ENCODE data around the gene SLC8A2. TPM values are rescaled to one million over a fixed set of nuclear protein-coding genes. Genes with fewer than 3 reads are reported as not detected.

SLC8A2 gene
- total RNA-seq, 2 donors from 2014 or later = 0.74 to 2.3 TPM

DNA sequence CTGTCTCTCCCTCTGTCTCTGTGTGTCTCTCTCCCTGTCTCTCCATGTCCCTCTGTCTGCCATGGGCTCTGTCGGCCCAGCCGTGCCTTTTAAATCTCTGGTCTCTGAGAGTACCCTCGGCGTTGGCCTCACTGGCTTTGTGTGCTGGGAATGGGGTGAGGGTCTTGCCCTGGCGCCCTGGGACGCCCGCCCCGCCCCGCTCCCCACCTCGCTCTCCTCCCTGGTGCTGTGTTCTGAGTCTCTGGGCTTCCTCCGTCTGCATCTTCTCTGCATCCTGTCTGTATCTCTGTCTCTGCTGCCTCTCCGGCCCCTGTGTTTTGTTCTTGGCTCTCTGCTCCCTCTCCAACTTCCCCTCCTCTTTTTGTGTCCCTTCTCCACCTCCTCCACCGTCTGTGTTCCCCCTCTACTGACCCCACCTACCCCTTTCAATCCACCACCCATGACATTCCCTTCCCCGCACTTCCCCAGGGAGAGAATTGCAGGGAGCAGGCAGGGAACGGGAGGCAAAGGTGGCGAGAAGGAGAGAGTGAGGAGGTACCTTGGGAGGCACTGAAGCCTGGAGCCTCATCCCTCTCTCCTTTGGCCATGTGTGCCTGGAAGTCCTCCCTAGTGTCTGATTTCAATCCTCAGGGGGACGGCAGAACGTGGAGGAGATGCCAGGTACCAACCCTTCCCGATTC is 48.4 kb downstream of the SLC8A2 start:
- Histone ChIP-seq H3K27me3 (peaks cover 41% of the 10 kb centered on the region), H3K36me3 (no peaks in the 10 kb centered on the region), H3K9ac (ENCODE audit: low read depth in 2 of 2, low read length in 2 of 2) (no peak overlapping the region), H3K27ac (no peak overlapping the region), H3K4me1 (no peaks in the 10 kb centered on the region), H3K9me3 (no peaks in the 10 kb centered on the region), H3K4me3 (no peak overlapping the region)
- TF ChIP-seq, protein P1, sequence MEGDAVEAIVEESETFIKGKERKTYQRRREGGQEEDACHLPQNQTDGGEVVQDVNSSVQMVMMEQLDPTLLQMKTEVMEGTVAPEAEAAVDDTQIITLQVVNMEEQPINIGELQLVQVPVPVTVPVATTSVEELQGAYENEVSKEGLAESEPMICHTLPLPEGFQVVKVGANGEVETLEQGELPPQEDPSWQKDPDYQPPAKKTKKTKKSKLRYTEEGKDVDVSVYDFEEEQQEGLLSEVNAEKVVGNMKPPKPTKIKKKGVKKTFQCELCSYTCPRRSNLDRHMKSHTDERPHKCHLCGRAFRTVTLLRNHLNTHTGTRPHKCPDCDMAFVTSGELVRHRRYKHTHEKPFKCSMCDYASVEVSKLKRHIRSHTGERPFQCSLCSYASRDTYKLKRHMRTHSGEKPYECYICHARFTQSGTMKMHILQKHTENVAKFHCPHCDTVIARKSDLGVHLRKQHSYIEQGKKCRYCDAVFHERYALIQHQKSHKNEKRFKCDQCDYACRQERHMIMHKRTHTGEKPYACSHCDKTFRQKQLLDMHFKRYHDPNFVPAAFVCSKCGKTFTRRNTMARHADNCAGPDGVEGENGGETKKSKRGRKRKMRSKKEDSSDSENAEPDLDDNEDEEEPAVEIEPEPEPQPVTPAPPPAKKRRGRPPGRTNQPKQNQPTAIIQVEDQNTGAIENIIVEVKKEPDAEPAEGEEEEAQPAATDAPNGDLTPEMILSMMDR (IDR thresholded peaks at IDR 0.05) = no peak
- DNase-seq = no peak
- intact Hi-C loops (cut with DNase I) = loop anchor here (5.0 kb wide), 1 partner anchor 131 kb away; no protein-coding TSS in a partner anchor

DNA sequence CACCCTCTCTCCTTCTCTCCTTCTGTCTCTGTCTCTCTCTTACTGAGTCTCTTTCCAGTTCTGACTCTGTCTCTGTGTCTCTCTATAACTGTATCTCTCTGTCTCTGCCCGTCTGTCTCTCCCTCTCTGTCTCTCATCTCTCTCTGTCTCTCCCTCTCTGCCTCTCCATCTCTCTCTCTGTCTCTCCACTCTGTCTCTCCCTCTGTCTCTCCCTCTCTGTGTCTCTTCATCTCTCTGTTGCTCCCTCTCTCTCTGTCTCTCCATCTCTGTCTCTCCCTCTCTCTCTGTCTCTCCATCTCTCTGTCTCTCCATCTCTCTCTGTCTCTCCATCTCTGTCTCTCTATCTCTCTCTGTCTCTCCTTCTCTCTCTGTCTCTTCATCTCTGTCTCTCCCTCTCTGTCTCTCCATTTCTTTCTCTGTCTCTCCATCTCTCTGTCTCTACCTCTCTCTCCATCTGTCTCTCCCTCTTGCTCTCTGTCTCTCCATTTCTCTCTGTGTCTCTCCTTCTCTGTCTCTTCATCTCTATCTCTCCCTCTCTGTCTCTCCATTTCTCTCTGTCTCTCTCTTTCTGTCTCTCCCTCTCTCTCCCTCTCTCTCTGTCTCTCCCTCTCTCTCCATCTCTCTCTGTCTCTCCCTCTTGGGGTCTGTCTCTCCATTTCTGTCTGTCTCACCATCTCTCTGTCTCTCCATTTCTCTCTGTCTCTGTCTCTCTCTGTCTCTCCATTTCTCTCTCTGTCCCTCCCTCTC is 49.1 kb downstream of the SLC8A2 start:
- no peaks in the 10 kb centered on the region for H3K9me3 ChIP-seq
- no peaks in the 10 kb centered on the region for H3K36me3 ChIP-seq
- TF ChIP-seq, protein P1 (IDR thresholded peaks at IDR 0.05) = no peak
- no peak for DNase-seq
- peaks cover 47% of the 10 kb centered on the region for H3K27me3 ChIP-seq
- no peak overlapping the region for H3K9ac ChIP-seq (ENCODE audit: low read depth in 2 of 2, low read length in 2 of 2)
- no peaks in the 10 kb centered on the region for H3K4me1 ChIP-seq
- H3K4me3 ChIP-seq = no peak overlapping the region
- H3K27ac ChIP-seq = no peak overlapping the region
- intact Hi-C loops (cut with DNase I) = loop anchor here (5.0 kb wide), 1 partner anchor 130 kb away; no protein-coding TSS in a partner anchor

DNA sequence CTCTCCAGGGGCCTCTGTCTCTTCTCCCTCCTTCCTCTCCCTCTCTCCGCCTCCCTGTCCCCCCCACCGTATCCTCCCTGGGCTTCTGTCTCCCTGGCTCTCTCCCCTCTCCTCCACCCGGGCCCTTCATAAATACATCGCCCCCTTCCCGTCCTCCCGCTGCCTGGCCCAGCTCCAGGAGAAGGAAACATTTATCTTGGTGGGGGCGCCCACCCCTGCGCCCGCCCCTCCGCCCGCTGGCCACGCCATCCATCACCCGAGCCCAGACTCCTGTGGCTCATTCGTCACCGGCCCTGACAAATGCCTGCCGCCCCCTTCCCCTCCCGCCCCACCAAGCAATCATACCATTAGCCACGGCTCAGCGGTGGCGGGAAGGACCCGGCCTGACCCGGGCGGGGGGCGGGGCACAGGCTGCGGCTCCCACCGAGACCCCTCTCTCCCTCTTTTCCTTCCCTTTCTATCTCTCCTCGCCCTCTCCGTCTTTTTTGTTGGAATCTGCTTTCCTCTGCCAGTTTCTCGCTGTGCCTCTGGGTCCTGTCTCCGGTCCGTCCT is 49.8 kb downstream of the SLC8A2 start:
- H3K9me3 ChIP-seq = no peaks in the 10 kb centered on the region
- DNase-seq = no peak
- peaks cover 53% of the 10 kb centered on the region for H3K27me3 ChIP-seq
- no peaks in the 10 kb centered on the region for H3K4me1 ChIP-seq
- H3K36me3 ChIP-seq = no peaks in the 10 kb centered on the region
- no peak overlapping the region for H3K27ac ChIP-seq
- TF ChIP-seq, protein P1 (IDR thresholded peaks at IDR 0.05) = no peak
- no peak overlapping the region for H3K9ac ChIP-seq (ENCODE audit: low read depth in 2 of 2, low read length in 2 of 2)
- H3K4me3 ChIP-seq = no peak overlapping the region
- intact Hi-C loops (cut with DNase I) = loop anchor here (5.0 kb wide), 1 partner anchor 130 kb away; no protein-coding TSS in a partner anchor

DNA sequence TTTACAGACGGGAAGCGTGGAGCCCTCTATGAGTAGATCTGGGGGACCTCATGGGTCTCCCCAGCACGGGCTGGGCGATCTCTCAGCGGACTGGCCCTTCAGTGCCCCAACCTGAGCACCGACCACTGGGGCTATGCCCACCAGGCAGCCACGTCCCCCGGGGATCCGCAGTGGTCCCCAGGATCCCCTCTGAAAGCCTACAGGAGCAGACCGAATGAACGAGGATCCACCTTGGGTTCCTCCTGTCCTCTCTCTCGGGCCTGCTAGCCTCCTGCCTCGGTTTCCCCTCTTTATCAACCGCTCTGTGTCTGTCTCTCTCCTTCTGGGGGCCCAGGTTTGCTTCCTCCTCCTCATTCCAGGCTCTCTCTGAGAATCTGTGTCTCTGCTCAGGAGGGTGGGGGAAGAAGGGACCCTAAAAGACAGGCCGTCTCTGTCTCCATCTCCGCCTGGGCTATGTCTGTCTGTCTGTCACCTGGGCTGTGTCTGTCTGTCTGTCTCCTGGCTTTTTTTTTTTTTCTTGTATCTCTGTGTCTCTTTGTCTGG is 50.4 kb downstream of the SLC8A2 start:
- H3K27me3 ChIP-seq = peaks cover 57% of the 10 kb centered on the region
- DNase-seq = no peak

DNA sequence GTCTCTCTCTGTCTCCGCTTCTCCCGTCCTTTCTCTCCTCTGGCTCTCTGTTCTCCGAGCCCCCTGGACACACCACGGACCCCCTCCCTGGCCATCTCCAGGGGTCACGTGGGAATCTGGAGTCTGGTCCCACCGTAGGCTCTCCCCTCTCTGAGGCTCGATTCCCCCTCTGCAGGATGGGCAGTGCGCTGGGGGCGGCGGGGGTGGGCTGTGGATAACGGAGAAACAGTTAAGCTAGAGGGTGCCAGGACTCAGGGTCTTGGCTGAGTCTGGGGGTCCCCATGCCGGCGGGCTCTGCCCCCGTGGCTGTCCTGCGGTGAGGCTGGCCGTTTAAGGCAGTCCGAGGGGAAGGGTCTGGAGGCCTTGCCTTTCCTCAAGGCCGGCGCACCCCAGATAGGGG is 51.9 kb downstream of the SLC8A2 start:
- Histone ChIP-seq H3K36me3 (no peaks in the 10 kb centered on the region), H3K4me3 (no peak overlapping the region), H3K4me1 (no peaks in the 10 kb centered on the region), H3K9ac (ENCODE audit: low read depth in 2 of 2, low read length in 2 of 2) (no peak overlapping the region), H3K27ac (no peak overlapping the region), H3K27me3 (peaks cover 57% of the 10 kb centered on the region), H3K9me3 (no peaks in the 10 kb centered on the region)
- intact Hi-C loops (cut with DNase I) = loop anchor here (5.0 kb wide), 1 partner anchor 127 kb away; no protein-coding TSS in a partner anchor
- DNase-seq = no peak
- TF ChIP-seq, protein P1 (IDR thresholded peaks at IDR 0.05) = no peak

More for the DNA sequence above, 50.4 kb downstream of the SLC8A2 start:
- TF ChIP-seq, protein P1 (IDR thresholded peaks at IDR 0.05) = no peak
- Histone ChIP-seq H3K4me3 (no peak overlapping the region), H3K36me3 (no peaks in the 10 kb centered on the region), H3K9me3 (no peaks in the 10 kb centered on the region), H3K27ac (no peak overlapping the region), H3K9ac (ENCODE audit: low read depth in 2 of 2, low read length in 2 of 2) (no peak overlapping the region), H3K4me1 (no peaks in the 10 kb centered on the region)
- intact Hi-C loops (cut with DNase I) = loop anchor here (5.0 kb wide), 1 partner anchor 129 kb away; no protein-coding TSS in a partner anchor
